Gastrocnemius medialis (tissue), 4 donors: Measurements from ENCODE around the gene ESR1.

Experiments used
- CTCF ChIP-seq, 5 experiments: fragments of 450-650 bp in 3 of 5; fragments of 200-600 bp in 2 of 5; sonication (generic) in 2 of 5; IDR thresholded peaks in 4 of 5; conservative IDR thresholded peaks in 1 of 5; 1 replicate in 4 of 5; 2 replicates in 1 of 5; pipeline ENCODE4 v1.5.1; 2016 to 2019; ENCODE audit warnings: antibody characterized with exemption in 5 of 5, mild to moderate bottlenecking in 3 of 5, moderate library complexity in 3 of 5
- POLR2A ChIP-seq, 2 donors: fragments of 450-650 bp; IDR thresholded peaks; one replicate each; pipeline ENCODE4 v1.6.1; 2017; ENCODE audit warnings: antibody characterized with exemption in 2 of 2, mild to moderate bottlenecking in 2 of 2, moderate library complexity in 2 of 2

GRCh38 chr6:151761851-151762250 is 45.6 kb upstream of the ESR1 start:
- TF ChIP-seq CTCF (IDR thresholded peaks at IDR 0.05 in 4 of 5, conservative IDR thresholded peaks at IDR 0.05 in 1 of 5) (no peak), POLR2A (IDR thresholded peaks at IDR 0.05) (no peak)
